HepG2 (cell line): Measurements from ENCODE around the gene WSB1. TPM values are rescaled to one million over a fixed set of nuclear protein-coding genes. Genes with fewer than 3 reads are reported as not detected.
A peak's percentile ranks its signal among the peaks of the same experiment; 100 is the strongest.

ENCODE experiments used
- ATF3 ChIP-seq: sonication (generic); formaldehyde crosslinking; IDR thresholded peaks from 2 replicates; pipeline ENCODE4 v1.4.0; 2020; ENCODE audit warnings: missing genetic modification reagents
- BRD4 ChIP-seq: sonication (generic); formaldehyde crosslinking; IDR thresholded peaks from 2 replicates; pipeline ENCODE4 v1.4.0; 2020; ENCODE audit warnings: missing genetic modification reagents
- DBP ChIP-seq: sonication (generic); formaldehyde crosslinking; IDR thresholded peaks from 2 replicates; pipeline ENCODE4 v1.4.0; 2020; ENCODE audit warnings: missing genetic modification reagents; ENCODE audit errors: not compliant biosample characterization
- ELF1 ChIP-seq: sonication (generic); formaldehyde crosslinking; IDR thresholded peaks from 2 replicates; pipeline ENCODE4 v1.4.0; 2020; ENCODE audit warnings: missing genetic modification reagents
- HMG20A ChIP-seq: IDR thresholded peaks from 2 replicates; pipeline ENCODE4 v1.6.1; 2016; ENCODE audit warnings: borderline replicate concordance
- HNRNPL ChIP-seq: fragments of 200-400 bp; formaldehyde crosslinking; IDR thresholded peaks from 2 replicates; pipeline ENCODE4 v1.6.1; 2017; ENCODE audit warnings: mild to moderate bottlenecking, low read depth, low read length
- MAFF ChIP-seq: IDR thresholded peaks from 2 replicates; pipeline ENCODE4 v1.6.1; 2011; ENCODE audit warnings: low read depth, low read length, improper control_type of control experiment
- MYPOP ChIP-seq: sonication (generic); formaldehyde crosslinking; IDR thresholded peaks from 2 replicates; pipeline ENCODE4 v1.8.1; 2023; ENCODE audit warnings: mild to moderate bottlenecking, moderate library complexity, missing genetic modification reagents
- NR2F1 ChIP-seq, 2 experiments: fragments of 450-650 bp in 1 of 2; formaldehyde crosslinking in 1 of 2; IDR thresholded peaks; 2 replicates each; pipeline versions ENCODE4 v1.5.0 to v1.6.1; 2016 to 2020; ENCODE audit warnings: mild to moderate bottlenecking in 1 of 2, missing compliant biosample characterization in 1 of 2, missing genetic modification reagents in 1 of 2, moderate library complexity in 1 of 2
- PPARG ChIP-seq: conservative IDR thresholded peaks from 2 replicates; pipeline ENCODE4 v1.6.1; 2016; ENCODE audit warnings: missing biosample characterization, missing genetic modification reagents
- RERE ChIP-seq: IDR thresholded peaks from 2 replicates; pipeline ENCODE4 v1.6.1; 2016; ENCODE audit warnings: low read depth, missing genetic modification reagents, missing compliant biosample characterization
- ZBTB33 ChIP-seq: sonication (generic); formaldehyde crosslinking; IDR thresholded peaks from 2 replicates; pipeline ENCODE4 v1.4.0; 2020; ENCODE audit warnings: missing genetic modification reagents
- ZFP41 ChIP-seq: sonication (generic); formaldehyde crosslinking; IDR thresholded peaks from 2 replicates; pipeline ENCODE4 v1.4.0; 2020; ENCODE audit warnings: mild to moderate bottlenecking, missing genetic modification reagents, borderline replicate concordance
- ZFYVE20 ChIP-seq: sonication (generic); formaldehyde crosslinking; IDR thresholded peaks from 2 replicates; pipeline ENCODE4 v1.8.0; 2023; ENCODE audit warnings: low read depth, mild to moderate bottlenecking, moderate library complexity, missing genetic modification reagents, borderline replicate concordance
- ZNF510 ChIP-seq: sonication (generic); formaldehyde crosslinking; IDR thresholded peaks from 2 replicates; pipeline ENCODE4 v1.4.0; 2020; ENCODE audit warnings: low read depth, mild to moderate bottlenecking, missing genetic modification reagents
- ZNF512B ChIP-seq: sonication (generic); formaldehyde crosslinking; IDR thresholded peaks from 2 replicates; pipeline ENCODE4 v1.5.1; 2020; ENCODE audit warnings: missing genetic modification reagents, mild to moderate bottlenecking, borderline replicate concordance
- polyA plus RNA-seq, 8 experiments: library from polyadenylated mRNA; depleted of rRNA in 3 of 8; stranded (reverse) in 7 of 8; unstranded in 1 of 8; fragments of >200 nt; fragmentation: Illumina TruSeq in 4 of 8; extraction: Trizol in 4 of 8; gene quantifications; 2 replicates each; pipeline versions ENCODE4 v1.2.1 to v1.2.3, GENCODE V29; 2011 to 2016; ENCODE audit warnings: low read depth in 4 of 8, missing spikeins in 1 of 8, mixed read lengths in 1 of 8; ENCODE audit not compliant: insufficient read depth in 1 of 8
- total RNA-seq, 5 experiments: library from RNA; depleted of rRNA; stranded (reverse); fragments of >200 nt; fragmentation: Illumina TruSeq; extraction: Trizol; gene quantifications; 2 replicates each; pipeline ENCODE4 v1.2.3, GENCODE V29; 2016; ENCODE audit warnings: low read depth in 1 of 5

The WSB1 gene
- total and polyA plus RNA-seq, 2 of the 13 experiments (the other 11 are each of a cell fraction or from before 2014, with no cell fraction given): 81.3 to 294 TPM

GRCh38 chr17:27353461-27354050, 59.6 kb downstream of the WSB1 start (continued):
- TF ChIP-seq DBP (no peak), ZNF512B (CRISPR knock-in tag) (no peak), ELF1 (CRISPR knock-in tag) (no peak), MAFF (no peak), ATF3 (CRISPR knock-in tag) (peak; percentile 99), ZFYVE20 (CRISPR knock-in tag) (no peak), ZFP41 (no peak), HMG20A (CRISPR knock-in tag) (0 out of 2 replicates have a peak, but pooled peaks have one; percentile 1), ZBTB33 (CRISPR knock-in tag) (no peak; the same call in 1 of the 2 replicates), RERE (no peak), ZNF510 (CRISPR knock-in tag) (no peak), BRD4 (CRISPR knock-in tag) (no peak), MYPOP (CRISPR knock-in tag) (0 out of 2 replicates have a peak, but pooled peaks have one; percentile 56), HNRNPL (no peak), NR2F1 (CRISPR knock-in tag; IDR thresholded peaks at IDR 0.05) (0 out of 4 replicates have a peak, but pooled peaks of 1 of the 2 experiments have one; percentile 38), PPARG (no peak)
